GM21737 (cell line): ENCODE results near the gene ITSN1.

Experiments
- ATAC-seq: cut with Tn5 transposase; IDR thresholded peaks from one replicate; pipeline ENCODE4 v1.9.1; 2021; ENCODE audit warnings: mild to moderate bottlenecking, moderate library complexity; ENCODE audit not compliant: unreplicated experiment

The ITSN1 gene

DNA sequence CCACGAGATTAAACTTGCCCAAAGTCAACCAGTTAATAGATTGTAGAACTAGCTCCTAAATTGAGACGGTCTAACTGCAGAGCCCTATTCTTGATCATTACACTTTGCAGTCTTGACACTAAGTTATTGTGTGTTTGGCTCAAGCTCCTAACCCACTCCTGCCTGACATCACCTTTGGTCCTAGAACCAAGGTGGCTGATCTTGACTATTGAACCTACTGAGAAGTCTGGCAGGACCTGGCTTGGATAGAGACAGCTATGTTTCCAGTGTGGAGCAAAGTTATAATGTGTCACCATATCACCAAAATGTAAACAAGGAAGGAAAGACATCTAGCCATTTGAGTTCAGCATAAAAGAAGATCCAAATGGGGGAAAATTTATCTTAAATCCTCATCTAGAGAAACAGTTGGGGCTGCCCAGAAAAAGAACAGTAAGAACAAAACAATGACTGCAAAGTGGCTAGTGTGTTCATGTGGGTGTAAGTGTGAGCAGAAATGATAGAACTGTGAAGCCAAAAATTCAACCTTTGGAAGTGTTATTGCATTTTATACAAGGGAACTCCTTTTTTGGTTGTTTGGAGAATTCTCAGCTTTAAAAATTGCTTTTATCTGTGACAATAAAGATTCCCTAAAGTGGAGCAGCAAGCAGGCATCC, 166.5 kb downstream of the ITSN1 start:
- ATAC-seq = no peak

DNA sequence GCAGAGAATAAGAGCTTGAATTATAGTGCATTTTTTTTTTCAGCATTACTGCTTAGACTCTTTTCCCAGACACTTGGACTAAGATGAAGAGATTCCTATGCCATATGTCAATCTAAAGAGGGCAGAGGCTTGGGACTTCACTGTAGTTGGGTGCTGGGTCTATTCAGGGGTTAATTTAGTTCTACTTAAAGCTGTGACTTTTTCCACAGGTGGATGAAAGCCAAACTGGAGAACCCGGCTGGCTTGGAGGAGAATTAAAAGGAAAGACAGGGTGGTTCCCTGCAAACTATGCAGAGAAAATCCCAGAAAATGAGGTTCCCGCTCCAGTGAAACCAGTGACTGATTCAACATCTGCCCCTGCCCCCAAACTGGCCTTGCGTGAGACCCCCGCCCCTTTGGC, 168.5 kb downstream of the ITSN1 start:
- no peak for ATAC-seq

DNA sequence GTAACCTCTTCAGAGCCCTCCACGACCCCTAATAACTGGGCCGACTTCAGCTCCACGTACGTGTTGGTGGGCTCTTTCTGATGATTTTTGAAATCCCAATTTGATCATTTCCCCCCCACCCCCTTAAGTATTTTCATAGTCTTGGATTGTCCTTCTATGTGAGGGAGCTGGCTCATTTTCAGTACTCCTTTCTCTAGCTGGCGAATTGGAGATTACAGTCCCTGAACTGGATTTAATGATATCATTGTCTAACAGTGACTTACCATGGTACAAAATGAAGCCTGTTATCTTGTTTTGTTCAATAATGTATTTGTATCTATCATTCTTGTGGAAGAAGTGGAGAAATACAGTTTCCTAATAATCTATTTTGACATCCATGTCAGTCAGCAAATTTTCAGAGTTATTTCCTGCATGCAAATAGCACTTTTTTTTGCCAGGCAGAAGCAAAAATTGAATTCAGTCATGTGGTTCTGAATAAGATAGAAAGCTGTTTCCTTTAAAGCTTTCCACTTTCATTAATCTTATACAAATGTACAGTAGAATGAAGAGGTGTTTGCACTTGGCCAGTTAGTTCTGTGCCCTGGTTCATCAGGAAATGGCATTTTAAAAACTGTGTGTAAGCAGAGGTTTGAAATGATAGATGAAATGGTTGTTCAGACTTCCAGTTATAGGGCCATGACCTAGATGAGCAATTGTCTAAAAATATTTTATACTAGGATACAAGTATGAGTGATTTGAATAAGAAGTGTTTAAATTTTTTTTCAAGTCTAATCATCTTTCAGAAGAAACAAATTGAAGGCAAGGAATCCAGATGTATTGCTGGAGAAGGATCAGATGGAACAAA, 169.1 kb downstream of the ITSN1 start:
- ATAC-seq = no peak

DNA sequence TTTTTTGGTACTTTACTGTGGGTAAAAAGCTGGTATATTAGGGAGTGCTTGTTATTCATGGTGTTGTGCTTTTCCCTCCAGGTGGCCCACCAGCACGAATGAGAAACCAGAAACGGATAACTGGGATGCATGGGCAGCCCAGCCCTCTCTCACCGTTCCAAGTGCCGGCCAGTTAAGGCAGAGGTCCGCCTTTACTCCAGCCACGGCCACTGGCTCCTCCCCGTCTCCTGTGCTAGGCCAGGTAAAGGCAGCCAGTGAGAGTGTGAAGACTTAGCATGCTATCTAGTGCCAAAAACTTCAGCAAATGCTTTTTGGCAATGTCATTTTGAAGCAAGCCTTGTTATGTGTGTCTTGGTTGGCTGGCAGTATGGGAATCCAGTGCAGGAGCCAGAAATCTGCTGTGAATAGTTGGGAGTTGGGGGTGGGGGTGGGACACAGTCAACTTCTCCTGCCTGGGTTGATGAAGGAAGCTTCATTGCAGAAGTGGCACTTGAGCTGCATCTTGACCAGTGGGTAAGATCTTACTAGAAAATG, 171.6 kb downstream of the ITSN1 start:
- ATAC-seq = no peak

DNA sequence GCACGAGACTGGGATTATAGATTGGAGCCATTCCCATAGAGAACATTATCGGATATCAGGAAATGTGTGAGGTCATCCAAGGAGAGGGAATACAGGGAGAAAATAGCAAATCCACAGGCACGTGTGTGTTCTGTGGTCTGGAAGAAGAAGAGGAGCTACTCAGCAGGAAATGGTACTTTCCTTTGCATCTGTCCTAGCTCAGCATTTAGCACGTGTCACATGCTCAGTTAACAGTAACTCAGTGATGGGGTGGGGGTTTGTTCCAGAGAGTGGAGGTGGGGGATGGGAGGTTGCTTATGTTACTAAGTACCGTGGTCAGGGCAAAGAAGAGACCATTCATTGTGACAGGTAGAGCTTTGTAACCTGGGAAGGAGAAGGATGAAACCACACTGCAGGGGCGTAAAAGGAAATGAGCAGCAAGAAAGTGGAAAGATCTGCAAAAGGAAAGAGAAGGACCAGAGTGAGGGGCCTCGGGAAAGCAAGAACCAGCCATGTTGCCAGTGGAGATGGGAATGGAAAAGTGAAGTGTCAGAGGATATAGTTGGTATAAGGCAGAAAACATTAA, 172.9 kb downstream of the ITSN1 start:
- no peak for ATAC-seq

DNA sequence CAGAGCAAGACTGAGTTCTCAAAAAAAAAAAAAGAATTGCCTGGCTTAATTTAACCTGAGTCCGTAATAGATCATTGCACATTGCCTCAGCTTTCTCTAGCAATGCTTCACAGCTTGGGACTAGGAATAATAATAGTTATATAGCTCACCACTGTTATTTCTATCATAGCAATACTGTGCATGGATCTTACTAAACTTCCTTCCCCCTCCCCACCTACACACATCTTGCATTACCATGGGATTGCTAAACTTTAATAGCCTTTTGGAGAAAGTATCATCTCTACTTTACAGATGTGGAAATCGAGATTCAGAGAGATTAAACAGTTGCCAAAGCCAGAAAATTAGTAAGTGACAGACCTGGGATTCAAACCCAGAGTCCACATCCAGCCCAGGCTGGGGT, 173.9 kb downstream of the ITSN1 start:
- ATAC-seq = no peak

DNA sequence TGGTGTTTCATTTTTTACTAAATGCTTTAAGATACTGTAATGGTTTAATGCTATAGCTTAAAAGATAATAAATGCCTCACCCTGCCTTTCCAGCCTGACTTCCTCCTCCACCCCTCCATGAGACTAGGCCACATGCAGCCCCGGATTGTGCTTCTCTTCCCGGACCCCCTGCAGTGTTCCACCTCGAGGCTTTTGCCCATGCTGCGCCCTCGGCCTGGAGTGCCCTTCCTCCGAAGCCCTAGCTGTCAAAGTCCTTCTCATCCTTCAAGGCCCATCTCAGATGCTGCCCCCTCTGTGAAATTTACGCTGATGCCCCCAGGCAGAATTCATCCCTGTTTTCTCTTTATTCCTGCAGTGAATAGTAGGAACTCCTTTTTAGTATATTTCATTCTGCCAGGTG, 174.8 kb downstream of the ITSN1 start:
- no peak for ATAC-seq

DNA sequence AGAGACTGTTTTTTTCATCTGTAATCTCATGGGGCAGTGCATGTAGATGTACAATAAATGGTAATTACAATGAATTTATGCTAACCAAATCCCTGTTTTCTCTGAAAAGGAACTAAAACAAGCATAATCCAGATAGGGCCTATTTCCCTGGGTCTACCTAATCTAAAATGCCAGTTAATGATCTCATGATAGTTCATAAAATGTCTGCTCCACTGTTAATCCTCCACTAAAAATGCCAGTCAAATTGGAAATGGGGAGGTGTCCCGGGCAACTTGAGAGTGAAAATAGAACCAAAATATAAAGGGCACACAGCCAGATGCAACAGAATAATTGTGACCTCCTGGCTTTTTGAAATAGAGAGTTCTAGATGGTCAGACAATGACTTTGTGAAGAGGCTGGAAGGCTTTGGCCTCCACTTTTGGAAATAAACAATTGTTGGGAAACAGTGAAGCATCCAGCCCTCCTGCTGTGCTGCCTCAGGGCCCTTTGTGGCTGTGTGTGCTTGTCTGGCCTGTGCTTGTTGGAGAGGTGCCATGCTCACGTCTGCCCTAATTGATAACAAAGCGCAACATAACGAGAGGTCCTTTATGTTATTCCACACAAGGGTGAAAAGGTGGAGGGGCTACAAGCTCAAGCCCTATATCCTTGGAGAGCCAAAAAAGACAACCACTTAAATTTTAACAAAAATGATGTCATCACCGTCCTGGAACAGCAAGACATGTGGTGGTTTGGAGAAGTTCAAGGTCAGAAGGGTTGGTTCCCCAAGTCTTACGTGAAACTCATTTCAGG, 175.6 kb downstream of the ITSN1 start:
- ATAC-seq = no peak

DNA sequence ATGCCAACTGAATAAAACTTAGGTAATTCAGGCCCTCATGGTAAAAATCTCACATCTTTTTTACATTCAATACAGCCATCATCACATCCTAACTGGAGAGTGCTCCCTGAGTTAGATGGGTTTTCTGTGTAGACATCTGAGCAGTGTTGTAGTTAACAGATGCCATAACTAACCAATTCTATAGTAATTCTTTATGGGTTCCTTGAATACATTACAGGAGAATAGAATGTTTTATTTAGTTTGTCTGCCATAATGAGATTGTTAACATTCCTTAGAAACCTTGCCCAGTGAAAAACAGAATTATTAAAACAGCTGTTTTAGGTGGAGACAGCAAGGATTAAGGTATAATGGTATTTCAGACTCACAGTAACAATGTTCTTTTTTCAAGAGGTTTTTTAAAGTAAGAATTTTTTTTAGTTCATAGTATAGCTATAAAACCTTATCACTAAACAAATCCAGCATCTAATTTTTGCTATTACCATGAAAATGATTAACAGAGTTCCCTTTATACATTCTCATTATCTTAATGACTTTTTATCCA, 178.0 kb downstream of the ITSN1 start:
- no peak for ATAC-seq

DNA sequence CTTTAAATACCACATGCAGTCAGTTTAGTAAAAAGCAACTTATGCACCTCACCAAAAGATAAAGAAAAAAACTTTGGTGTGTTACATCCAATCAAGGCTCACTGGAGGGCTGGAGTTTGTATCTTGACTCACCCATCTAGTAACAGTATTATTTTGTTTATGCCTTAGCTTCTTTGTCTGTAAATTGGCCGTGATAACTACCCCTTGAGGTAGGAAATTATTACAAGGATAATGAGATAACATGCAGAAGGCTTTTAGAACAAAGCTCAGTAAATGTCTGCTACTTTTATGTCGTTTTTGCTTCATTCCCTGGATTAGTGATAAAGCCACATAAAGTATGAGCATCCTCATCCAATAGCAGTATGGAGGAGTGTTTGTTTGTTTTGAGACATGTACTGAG, 178.5 kb downstream of the ITSN1 start:
- ATAC-seq = no peak

DNA sequence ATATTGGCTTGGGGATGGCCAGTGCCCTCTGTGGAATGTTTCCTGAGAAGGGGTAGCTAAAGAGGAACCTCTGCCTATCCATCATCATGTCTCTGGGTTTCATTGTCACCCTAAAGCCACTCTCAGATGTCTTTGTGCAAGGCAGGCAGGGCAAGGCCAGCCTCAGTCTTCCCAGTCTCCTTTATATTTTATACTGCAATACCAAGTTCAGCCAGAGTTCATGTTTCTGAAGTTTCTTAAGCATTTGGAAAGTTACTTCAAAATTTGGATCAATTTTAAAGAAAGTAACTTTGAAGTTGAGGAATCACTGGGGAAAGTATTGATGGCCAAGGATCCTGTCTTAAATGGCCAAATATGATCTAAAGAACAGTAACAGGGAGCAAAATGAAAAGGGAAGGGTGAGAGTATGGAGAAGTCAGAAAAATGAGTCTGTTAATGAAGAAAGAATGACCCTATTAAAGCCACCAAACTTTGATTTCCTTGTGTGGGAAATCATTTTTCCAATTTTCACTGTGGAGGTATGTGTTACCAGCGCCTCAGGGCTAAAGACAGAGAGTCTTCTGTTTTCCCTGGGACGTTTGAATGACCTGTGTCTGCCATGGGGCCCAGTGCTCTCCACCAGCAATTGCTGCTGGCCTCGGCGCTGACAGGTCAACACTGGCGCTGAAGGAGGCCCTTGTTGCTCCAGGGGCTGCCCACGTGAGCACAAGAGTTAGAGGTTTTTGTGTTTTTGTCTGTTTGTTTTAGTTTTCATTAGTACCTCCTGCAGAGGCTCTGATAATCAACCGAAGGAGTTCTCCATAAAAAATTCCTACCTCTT, 179.4 kb downstream of the ITSN1 start:
- ATAC-seq = no peak

DNA sequence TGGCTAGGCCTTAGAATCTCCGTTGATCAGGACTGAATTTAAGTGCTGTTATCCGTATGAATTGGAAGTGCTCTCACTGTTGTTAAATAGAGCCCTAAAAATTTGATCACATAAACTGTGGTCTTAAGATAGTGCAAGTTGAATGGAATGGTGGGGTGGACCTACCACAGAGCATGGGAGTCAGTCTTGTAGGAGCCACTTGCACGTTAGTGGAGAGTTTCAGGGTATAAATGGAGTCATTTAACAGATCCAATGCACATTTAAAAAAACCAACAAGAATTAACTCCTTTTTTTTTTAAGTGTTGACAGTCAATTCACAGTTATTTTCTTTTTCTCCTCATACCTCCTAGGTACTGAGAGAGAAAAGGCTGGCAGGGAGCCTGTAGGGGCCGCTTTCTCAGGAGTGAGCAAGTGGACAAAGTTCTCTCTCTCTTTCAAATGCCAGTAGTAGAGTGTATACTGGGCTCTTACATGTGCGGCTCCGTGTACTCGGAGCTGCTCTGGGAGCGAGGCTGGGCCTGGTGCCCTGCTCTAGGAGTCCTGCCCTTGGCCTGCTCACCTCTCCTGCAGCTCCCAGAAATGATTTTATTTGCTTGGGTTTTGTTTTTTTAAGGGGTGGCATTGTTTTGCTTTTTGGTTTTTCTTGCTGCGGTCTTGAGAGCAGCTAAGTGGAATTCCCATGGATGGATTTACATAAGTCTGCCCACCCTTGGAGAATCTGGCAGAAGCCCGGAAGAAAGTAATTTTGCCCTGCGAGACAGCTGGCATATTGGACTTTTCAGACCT, 182.0 kb downstream of the ITSN1 start:
- no peak for ATAC-seq

DNA sequence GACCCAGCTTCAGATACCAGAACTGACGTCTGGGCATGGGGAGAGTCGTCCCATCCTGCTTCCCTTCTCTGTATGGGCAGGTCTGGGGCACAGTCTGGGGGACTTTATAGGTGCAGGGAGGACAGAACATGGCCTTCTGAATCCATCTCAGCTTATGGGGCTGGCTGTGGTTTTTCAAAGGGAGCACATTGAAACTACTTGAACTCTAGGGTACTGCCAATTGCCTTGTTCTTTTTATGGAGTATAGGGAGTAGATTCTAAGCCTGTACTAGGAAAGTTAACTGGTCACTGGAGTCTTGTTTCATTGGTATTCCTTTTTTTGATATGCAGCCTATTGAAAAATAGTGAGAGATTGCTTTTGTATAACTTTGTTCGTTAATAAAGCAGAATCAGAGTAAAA, 183.1 kb downstream of the ITSN1 start:
- no peak for ATAC-seq

DNA sequence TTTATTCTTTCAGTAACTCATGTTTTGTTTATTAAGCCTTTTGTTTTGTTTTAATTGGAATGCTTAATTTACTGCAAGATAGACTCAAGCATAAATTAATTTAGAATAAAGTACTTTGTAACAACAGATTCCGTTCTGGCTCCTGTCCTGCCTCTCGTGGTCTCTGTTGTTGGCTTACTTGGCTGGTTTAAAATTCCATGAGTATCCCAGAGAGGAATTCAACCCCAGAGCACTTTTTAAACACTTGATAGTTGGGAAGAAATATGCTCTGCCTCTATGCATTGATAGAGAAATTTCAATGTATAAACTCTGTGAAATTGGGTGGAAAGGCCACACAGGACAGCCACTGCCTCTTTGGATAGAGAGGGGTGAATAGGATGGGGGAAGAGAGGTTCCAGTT, 183.6 kb downstream of the ITSN1 start:
- no peak for ATAC-seq

DNA sequence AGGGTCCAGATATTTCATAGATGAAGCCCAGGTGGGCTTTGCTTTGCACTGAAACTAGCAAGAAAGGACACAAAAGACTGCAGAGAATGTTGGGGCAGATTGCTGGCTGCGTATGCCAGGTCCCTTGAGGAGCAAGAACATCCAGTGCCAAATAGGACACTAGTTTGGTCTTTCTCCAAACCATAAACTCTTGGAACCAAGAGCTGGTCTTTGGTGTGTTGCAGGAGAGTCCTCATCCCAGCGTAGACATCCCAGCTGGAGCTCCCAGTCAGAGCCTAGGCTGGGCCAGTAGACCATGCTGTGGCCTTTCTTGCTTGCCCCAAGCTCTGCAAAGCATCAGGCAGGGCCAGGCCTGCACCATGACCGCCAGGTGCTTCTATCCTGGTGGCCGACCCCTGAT, 185.8 kb downstream of the ITSN1 start:
- no peak for ATAC-seq

DNA sequence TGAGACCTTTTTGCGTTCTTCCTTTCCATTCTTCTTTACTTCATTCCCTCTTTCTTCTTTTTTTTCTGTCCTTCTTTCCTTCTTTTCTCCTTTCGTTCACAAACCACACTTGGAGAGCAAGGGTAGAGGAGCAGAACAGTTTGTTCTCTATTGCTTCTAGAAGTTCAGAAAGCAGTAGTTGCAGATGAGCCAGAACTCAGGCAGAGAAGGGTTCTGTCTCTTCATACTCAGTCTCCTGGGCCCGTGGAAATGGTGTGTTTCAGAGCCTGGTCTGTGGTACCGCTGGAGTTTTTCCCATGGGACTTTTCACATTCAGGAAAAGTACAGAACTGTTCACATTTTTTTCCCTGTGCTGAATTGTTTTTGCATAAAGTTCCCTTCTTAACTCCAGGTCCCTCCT, 186.3 kb downstream of the ITSN1 start:
- ATAC-seq = no peak

DNA sequence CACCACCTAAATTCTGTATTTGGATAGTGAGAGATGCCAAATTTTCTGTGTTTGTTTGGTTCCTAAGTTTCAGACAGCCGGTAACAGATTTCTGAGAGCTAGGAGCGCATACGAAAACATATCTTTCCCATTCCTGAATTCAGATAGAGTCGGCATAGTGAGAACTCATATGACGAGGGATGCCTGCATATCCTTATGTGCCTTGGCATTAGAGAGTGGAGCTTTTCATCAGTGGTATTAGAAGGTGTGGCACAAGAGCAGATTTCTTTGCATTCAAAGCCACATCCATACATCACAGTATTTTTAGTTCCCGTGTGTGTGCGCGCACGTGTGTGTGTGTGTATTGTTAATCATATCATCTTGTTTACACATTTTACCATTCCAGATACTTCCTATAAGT, 187.5 kb downstream of the ITSN1 start:
- no peak for ATAC-seq

DNA sequence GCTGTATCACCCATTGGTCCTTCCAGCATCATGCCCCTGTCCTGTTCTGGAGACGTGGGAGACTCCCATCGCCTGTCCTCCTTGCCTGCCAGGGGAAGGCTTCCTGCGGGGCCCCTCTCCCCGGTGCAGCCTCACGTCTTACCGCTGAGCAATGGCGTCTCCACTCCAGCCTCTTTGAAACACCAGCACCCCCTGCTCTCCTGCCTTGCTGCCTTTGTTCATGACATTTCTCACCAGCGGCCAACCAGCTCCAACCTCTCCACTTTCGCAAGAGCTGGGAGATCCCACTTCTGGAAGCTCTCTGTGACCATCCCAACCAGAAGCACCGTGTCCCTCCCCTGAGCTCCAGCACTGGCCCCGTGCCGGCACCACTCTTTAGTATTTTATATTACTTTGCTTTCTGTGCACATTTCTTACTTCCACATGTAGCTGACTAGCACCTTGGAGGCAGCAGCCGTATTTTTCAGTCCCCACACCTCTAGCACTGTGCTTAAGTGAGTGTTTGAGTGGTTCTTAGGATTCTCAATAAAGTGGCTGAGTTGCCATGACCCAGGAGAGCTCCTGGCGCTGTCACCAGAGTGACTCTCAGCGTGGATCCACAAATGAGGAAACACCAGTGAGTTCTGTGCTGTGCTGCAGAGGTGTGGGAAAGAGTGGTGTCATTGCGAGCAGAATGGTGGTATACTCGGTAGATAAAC, 189.8 kb downstream of the ITSN1 start:
- no peak for ATAC-seq
